ENCODE measurements around the gene UROC1. TPM values are rescaled to one million over a fixed set of nuclear protein-coding genes. Genes with fewer than 3 reads are reported as not detected.

The UROC1 gene
- total and polyA plus RNA-seq, 2 donors: 0.07 to 0.38 TPM

DNA sequence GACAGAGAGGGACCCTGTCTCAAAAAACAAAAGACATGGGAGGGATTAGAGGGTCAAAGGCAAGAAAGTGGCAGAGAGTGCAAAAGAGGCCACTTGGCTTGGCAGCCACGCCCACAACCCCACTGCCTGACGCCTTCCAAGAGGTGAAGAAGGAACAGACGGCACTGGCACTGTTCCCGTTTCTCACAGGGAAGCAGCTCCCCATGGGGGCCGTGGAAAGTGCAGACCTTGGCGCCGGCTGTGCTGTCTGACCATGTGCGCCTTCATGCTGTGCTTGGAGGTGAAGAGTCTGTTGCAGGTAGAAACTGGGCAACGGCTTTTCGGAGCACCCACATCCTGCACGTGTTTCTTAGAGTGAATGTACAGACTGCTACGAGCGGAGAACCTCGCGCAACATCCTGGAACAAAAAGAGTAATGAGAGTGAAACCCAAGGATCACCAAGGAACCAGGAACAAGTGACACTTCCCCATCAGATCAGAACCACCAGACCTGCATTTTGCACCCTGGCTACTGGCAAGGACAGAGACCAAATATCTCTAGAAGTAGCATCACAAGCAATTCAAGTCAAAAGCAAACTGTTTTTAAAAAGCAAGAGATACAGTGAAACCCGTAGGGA, 51.5 kb downstream of the UROC1 start:
- H3K4me1 ChIP-seq (ENCODE audit: control insufficient read depth in 2 of 2, insufficient read depth in 2 of 2, low read length in 2 of 2): peaks cover 0 to 16% of the 10 kb centered on the region in 2 donors
- DNase-seq (ENCODE audit: low read depth in 6 of 9, low spot score in 9 of 9): no peak

DNA sequence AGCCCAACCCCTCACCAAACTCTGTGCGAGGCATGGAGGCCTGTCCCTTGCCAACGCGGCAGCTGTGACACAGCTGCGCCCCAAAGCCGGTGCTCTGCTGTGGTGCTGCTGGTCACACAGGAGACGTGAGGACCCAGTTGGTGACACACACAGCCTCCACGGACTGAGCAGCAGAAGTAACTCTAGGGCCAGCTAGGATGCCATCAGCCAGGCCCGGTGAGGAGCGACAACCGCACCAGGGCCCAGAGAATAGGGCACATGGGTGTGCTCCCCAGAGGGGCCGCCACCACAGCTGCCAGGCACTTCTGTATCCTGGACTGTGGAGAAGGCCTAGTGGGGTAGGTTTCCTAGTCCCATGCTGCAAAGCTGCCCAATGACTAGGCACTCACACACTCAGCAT, 52.6 kb downstream of the UROC1 start:
- Histone ChIP-seq H3K9me3 (ENCODE audit: control insufficient read depth in 2 of 2, insufficient read depth in 1 of 2, low read length in 1 of 2) (peaks cover 0 to 2% of the 10 kb centered on the region in 2 donors), H3K27me3 (ENCODE audit: control insufficient read depth in 2 of 2, insufficient read depth in 1 of 2, low read length in 1 of 2) (no peaks in the 10 kb centered on the region), H3K4me1 (ENCODE audit: control insufficient read depth in 2 of 2, insufficient read depth in 2 of 2, low read length in 2 of 2) (peaks cover 0 to 16% of the 10 kb centered on the region in 2 donors), H3K36me3 (ENCODE audit: control insufficient read depth in 2 of 2, insufficient read depth in 2 of 2, low read length in 1 of 2) (peaks cover 93 to 96% of the 10 kb centered on the region in 2 donors), H3K27ac (ENCODE audit: low read depth in 1 of 2, low read length in 1 of 2) (no peak overlapping the region), H3K4me3 (ENCODE audit: low read length in 2 of 2) (no peak overlapping the region)
- DNase-seq (ENCODE audit: low read depth in 6 of 9, low spot score in 9 of 9): no peak
- WGBS: 97% methylated on average over 11 of the region's 11 CpGs

More for the DNA sequence above, 51.5 kb downstream of the UROC1 start:
- Histone ChIP-seq H3K27ac (ENCODE audit: low read depth in 1 of 2, low read length in 1 of 2) (no peak overlapping the region), H3K4me3 (ENCODE audit: low read length in 2 of 2) (no peak overlapping the region), H3K9me3 (ENCODE audit: control insufficient read depth in 2 of 2, insufficient read depth in 1 of 2, low read length in 1 of 2) (peaks cover 0 to 2% of the 10 kb centered on the region in 2 donors), H3K27me3 (ENCODE audit: control insufficient read depth in 2 of 2, insufficient read depth in 1 of 2, low read length in 1 of 2) (no peaks in the 10 kb centered on the region), H3K36me3 (ENCODE audit: control insufficient read depth in 2 of 2, insufficient read depth in 2 of 2, low read length in 1 of 2) (peaks cover 96% of the 10 kb centered on the region in 2 donors)
- 97% methylated on average over 16 of the region's 16 CpGs for WGBS

DNA sequence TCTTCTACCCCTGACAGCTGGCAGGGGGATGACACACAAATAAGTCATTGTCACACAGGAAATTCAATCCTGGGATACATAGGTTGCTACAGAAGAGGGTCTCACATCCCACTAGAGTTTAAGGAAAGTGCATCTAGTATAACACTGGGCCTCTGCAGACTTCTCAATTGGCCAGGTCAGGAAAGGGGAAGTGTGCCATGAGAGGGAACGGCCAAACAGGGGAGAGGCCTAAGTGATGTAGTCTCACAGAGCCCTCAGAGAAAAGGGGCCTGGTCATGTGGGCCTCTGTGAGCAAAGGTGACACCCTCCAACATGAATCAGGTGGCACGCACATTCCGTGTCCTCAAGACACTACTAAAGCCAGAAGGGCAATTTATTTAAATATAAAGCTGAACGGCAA, 53.1 kb downstream of the UROC1 start:
- no peak for DNase-seq (ENCODE audit: low read depth in 6 of 9, low spot score in 9 of 9)
- H3K36me3 ChIP-seq (ENCODE audit: control insufficient read depth in 2 of 2, insufficient read depth in 2 of 2, low read length in 1 of 2): peaks cover 93 to 96% of the 10 kb centered on the region in 2 donors
- H3K27me3 ChIP-seq (ENCODE audit: control insufficient read depth in 2 of 2, insufficient read depth in 1 of 2, low read length in 1 of 2): no peaks in the 10 kb centered on the region
- H3K27ac ChIP-seq (ENCODE audit: low read depth in 1 of 2, low read length in 1 of 2): no peak overlapping the region
- H3K9me3 ChIP-seq (ENCODE audit: control insufficient read depth in 2 of 2, insufficient read depth in 1 of 2, low read length in 1 of 2): peaks cover 0 to 2% of the 10 kb centered on the region in 2 donors
- no peak overlapping the region for H3K4me3 ChIP-seq (ENCODE audit: low read length in 2 of 2)
- peaks cover 0 to 16% of the 10 kb centered on the region in 2 donors for H3K4me1 ChIP-seq (ENCODE audit: control insufficient read depth in 2 of 2, insufficient read depth in 2 of 2, low read length in 2 of 2)
- WGBS: 81% methylated on average over 4 of the region's 4 CpGs

DNA sequence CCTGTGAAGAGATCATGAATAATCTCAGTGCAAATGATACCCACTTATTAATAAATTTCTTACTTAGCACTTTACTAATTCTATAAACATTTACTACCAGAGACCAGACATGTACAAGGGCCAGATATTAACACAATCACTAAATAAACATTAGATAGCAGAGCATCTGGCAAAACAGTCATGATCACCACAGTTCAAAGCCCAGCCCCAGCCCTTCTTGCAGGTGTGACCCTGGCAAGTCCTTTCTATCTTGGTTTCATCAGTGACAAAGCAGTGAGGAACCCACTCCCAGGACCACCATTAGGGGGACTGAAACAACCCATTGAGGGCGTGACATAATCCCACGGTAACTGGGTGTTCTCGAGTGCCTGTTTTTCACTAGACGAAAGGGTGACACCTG, 53.5 kb downstream of the UROC1 start:
- no peak overlapping the region for H3K4me3 ChIP-seq (ENCODE audit: low read length in 2 of 2)

DNA sequence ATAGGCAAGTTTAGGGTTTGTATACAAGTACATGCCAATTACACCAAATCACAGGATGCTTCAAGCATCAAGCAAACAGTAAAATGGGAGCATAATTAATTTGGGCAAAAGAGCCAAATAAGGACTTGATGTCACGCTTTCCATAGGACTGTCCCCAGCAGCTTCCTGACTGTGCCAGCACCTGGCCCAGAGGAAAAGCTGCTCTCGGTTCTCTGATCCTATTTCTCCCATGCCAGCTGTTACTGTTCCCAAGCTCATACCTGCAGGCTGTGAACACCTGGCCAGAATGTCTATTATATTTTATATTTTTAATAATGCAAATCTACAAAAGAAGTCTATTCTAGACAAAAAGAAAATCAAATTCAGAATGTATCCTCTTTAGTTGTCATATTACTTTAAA, 54.1 kb downstream of the UROC1 start:
- Histone ChIP-seq H3K27ac (ENCODE audit: low read depth in 1 of 2, low read length in 1 of 2) (no peak overlapping the region), H3K27me3 (ENCODE audit: control insufficient read depth in 2 of 2, insufficient read depth in 1 of 2, low read length in 1 of 2) (no peaks in the 10 kb centered on the region), H3K4me3 (ENCODE audit: low read length in 2 of 2) (no peak overlapping the region), H3K9me3 (ENCODE audit: control insufficient read depth in 2 of 2, insufficient read depth in 1 of 2, low read length in 1 of 2) (peaks cover 0 to 2% of the 10 kb centered on the region in 2 donors), H3K36me3 (ENCODE audit: control insufficient read depth in 2 of 2, insufficient read depth in 2 of 2, low read length in 1 of 2) (peaks cover 88 to 92% of the 10 kb centered on the region in 2 donors), H3K4me1 (ENCODE audit: control insufficient read depth in 2 of 2, insufficient read depth in 2 of 2, low read length in 2 of 2) (peaks cover 0 to 14% of the 10 kb centered on the region in 2 donors)
- over 99% methylated on average over 2 of the region's 2 CpGs for WGBS
- DNase-seq (ENCODE audit: low read depth in 6 of 9, low spot score in 9 of 9): no peak

More for the DNA sequence above, 53.5 kb downstream of the UROC1 start:
- no peak overlapping the region for H3K27ac ChIP-seq (ENCODE audit: low read depth in 1 of 2, low read length in 1 of 2)
- 81% methylated on average over 4 of the region's 4 CpGs for WGBS
- peaks cover 0 to 16% of the 10 kb centered on the region in 2 donors for H3K4me1 ChIP-seq (ENCODE audit: control insufficient read depth in 2 of 2, insufficient read depth in 2 of 2, low read length in 2 of 2)
- no peaks in the 10 kb centered on the region for H3K27me3 ChIP-seq (ENCODE audit: control insufficient read depth in 2 of 2, insufficient read depth in 1 of 2, low read length in 1 of 2)
- H3K9me3 ChIP-seq (ENCODE audit: control insufficient read depth in 2 of 2, insufficient read depth in 1 of 2, low read length in 1 of 2): peaks cover 0 to 2% of the 10 kb centered on the region in 2 donors
- H3K36me3 ChIP-seq (ENCODE audit: control insufficient read depth in 2 of 2, insufficient read depth in 2 of 2, low read length in 1 of 2): peaks cover 93 to 96% of the 10 kb centered on the region in 2 donors
- peak in 1 of 9 donors; percentile 26 for DNase-seq (ENCODE audit: low read depth in 6 of 9, low spot score in 9 of 9)

DNA sequence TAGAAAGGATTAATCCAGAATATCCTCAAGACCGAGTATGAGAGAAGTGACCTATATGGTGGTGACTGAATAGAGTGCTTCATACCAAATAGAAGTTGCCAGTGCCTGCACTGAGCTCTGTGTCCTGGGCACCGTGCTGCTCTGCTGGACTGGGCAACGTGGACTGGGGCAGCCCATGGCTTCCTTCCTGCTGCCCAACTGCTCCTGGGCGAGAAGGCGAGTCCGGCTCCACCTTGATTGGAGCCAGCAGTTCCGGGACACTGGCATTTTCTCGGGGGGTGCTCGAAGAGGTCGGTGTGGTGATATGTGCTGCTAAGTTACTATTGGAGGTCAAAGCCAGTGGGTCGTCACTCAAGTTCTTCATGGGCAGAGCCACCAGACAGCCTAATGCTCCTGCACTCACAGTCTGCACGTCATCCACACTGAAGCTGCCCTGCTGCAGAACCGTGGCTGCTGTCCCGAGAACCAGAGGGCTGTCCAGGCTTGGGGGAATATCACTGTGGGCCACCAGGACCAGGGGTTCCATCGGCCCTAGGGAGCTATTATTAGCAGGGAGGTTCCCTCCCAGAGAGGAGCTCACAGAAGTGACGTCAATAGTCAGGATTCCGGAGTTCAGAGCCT, 56.0 kb downstream of the UROC1 start:
- Histone ChIP-seq H3K4me3 (ENCODE audit: low read length in 2 of 2) (no peak overlapping the region), H3K9me3 (ENCODE audit: control insufficient read depth in 2 of 2, insufficient read depth in 1 of 2, low read length in 1 of 2) (no peaks in the 10 kb centered on the region), H3K27ac (ENCODE audit: low read depth in 1 of 2, low read length in 1 of 2) (no peak overlapping the region), H3K4me1 (ENCODE audit: control insufficient read depth in 2 of 2, insufficient read depth in 2 of 2, low read length in 2 of 2) (peaks cover 0 to 12% of the 10 kb centered on the region in 2 donors), H3K27me3 (ENCODE audit: control insufficient read depth in 2 of 2, insufficient read depth in 1 of 2, low read length in 1 of 2) (no peaks in the 10 kb centered on the region), H3K36me3 (ENCODE audit: control insufficient read depth in 2 of 2, insufficient read depth in 2 of 2, low read length in 1 of 2) (peaks cover 83% of the 10 kb centered on the region in 2 donors)
- no peak for DNase-seq (ENCODE audit: low read depth in 6 of 9, low spot score in 9 of 9)
- 98% methylated on average over 17 of the region's 17 CpGs for WGBS

DNA sequence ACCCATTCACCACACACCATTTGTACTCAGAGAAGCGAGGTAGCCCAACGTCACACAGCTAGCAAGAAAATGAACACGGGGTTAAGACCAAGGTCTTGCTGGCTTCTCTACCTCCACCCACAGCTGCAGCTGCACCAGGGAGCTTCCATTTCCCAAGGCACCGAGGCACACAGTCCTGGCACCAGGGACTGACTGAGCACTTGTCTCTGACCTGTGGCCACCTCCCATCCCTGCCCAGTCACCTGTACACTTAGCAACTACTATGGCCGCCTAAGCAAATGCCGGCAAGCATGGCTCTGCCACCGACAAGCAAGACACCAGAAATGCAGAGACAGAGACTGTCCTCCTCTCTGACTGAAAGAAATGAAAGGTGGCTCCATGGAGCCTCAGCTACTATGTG, 57.2 kb downstream of the UROC1 start:
- Histone ChIP-seq H3K27ac (ENCODE audit: low read depth in 1 of 2, low read length in 1 of 2) (no peak overlapping the region), H3K4me1 (ENCODE audit: control insufficient read depth in 2 of 2, insufficient read depth in 2 of 2, low read length in 2 of 2) (peaks cover 0 to 11% of the 10 kb centered on the region in 2 donors), H3K4me3 (ENCODE audit: low read length in 2 of 2) (no peak overlapping the region), H3K36me3 (ENCODE audit: control insufficient read depth in 2 of 2, insufficient read depth in 2 of 2, low read length in 1 of 2) (peaks cover 77 to 82% of the 10 kb centered on the region in 2 donors), H3K9me3 (ENCODE audit: control insufficient read depth in 2 of 2, insufficient read depth in 1 of 2, low read length in 1 of 2) (no peaks in the 10 kb centered on the region), H3K27me3 (ENCODE audit: control insufficient read depth in 2 of 2, insufficient read depth in 1 of 2, low read length in 1 of 2) (no peaks in the 10 kb centered on the region)
- DNase-seq (ENCODE audit: low read depth in 6 of 9, low spot score in 9 of 9): no peak
- 92% methylated on average over 7 of the region's 7 CpGs for WGBS

DNA sequence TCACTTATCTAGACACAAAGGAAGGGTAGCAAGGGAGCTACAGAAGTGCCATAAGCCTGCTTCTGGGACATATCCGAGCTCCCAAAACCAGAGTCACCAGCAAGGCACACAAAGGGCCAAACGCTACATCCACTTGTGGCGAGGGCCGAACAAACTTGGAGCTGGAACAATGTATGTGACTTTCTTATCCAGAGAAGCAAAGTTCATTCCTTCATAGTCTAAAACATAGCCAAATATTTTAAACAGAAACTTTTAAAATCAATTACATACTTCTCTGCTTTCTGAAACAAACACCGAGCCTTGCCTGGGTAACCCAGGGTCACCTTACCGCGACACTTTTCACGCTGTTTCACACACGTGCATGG, 57.8 kb downstream of the UROC1 start:
- H3K27me3 ChIP-seq (ENCODE audit: control insufficient read depth in 2 of 2, insufficient read depth in 1 of 2, low read length in 1 of 2): no peaks in the 10 kb centered on the region
- H3K9me3 ChIP-seq (ENCODE audit: control insufficient read depth in 2 of 2, insufficient read depth in 1 of 2, low read length in 1 of 2): no peaks in the 10 kb centered on the region
- no peak for DNase-seq (ENCODE audit: low read depth in 6 of 9, low spot score in 9 of 9)
- WGBS: 96% methylated on average over 9 of the region's 9 CpGs
- peaks cover 0 to 4% of the 10 kb centered on the region in 2 donors for H3K4me1 ChIP-seq (ENCODE audit: control insufficient read depth in 2 of 2, insufficient read depth in 2 of 2, low read length in 2 of 2)
- H3K27ac ChIP-seq (ENCODE audit: low read depth in 1 of 2, low read length in 1 of 2): no peak overlapping the region
- no peak overlapping the region for H3K4me3 ChIP-seq (ENCODE audit: low read length in 2 of 2)
- peaks cover 71 to 82% of the 10 kb centered on the region in 2 donors for H3K36me3 ChIP-seq (ENCODE audit: control insufficient read depth in 2 of 2, insufficient read depth in 2 of 2, low read length in 1 of 2)

DNA sequence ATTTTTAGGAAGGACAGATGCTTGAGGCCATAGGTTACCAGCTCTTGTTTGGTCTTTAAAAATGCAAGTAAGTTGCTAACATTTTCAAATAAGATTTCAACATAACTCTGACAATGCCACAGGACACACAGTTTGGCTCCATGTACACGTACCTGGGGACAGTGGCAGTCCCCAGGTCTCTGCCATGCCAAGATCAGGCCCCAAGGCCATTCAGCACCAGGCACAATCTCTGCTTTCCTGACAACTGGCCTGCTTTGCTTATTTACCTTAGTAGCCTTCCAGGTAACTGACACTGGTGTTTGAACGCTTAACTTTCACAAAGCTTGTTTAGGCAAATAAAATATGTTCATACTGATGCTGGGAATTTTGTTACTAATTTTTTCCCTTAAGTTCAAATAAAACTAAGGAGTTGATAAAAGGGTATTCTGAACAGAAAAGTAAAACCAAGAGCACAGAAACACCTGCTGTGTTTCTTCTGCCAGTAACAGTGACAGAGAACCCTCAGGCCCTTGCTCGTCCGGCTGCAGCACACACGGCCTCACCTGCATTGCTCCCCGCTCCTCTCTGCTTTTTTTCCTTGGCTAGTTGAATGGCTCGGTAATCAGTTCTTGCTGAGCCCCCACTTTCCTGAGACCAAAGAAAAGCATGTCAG, 58.3 kb downstream of the UROC1 start:
- peaks cover 69 to 81% of the 10 kb centered on the region in 2 donors for H3K36me3 ChIP-seq (ENCODE audit: control insufficient read depth in 2 of 2, insufficient read depth in 2 of 2, low read length in 1 of 2)
- no peak overlapping the region for H3K27ac ChIP-seq (ENCODE audit: low read depth in 1 of 2, low read length in 1 of 2)
- DNase-seq (ENCODE audit: low read depth in 6 of 9, low spot score in 9 of 9): no peak
- 95% methylated on average over 7 of the region's 7 CpGs for WGBS
- H3K27me3 ChIP-seq (ENCODE audit: control insufficient read depth in 2 of 2, insufficient read depth in 1 of 2, low read length in 1 of 2): no peaks in the 10 kb centered on the region
- H3K4me3 ChIP-seq (ENCODE audit: low read length in 2 of 2): no peak overlapping the region
- H3K9me3 ChIP-seq (ENCODE audit: control insufficient read depth in 2 of 2, insufficient read depth in 1 of 2, low read length in 1 of 2): no peaks in the 10 kb centered on the region
- H3K4me1 ChIP-seq (ENCODE audit: control insufficient read depth in 2 of 2, insufficient read depth in 2 of 2, low read length in 2 of 2): no peaks in the 10 kb centered on the region

Measured in thymus (tissue), 11 donors.